T-helper 1 cell (primary cell): Measurements from ENCODE around the gene HPCAL1.
A peak's percentile ranks its signal among the peaks of the same experiment; 100 is the strongest.
"Not testable (repeated sequence)": the region's sequence is repeated elsewhere in the genome, so short reads cannot be mapped to it uniquely, and the experiment has no call there.

Experiments used
- DNase-seq, 5 donors: peaks; one replicate each; pipeline ENCODE4 v3.0.0-alpha.2; 2012 to 2020

HPCAL1 gene

GRCh38 chr2:10285191-10285555 lies 17.5 kb upstream of the HPCAL1 start:
- DNase-seq: no peak

- DNase-seq: peak in 1 of 5 donors; percentile 6
These were observed 17.0 kb upstream of the HPCAL1 start for GRCh38 chr2:10285556-10286198.

- DNase-seq: peak in 1 of 5 donors; percentile 4
These were observed 16.3 kb upstream of the HPCAL1 start for GRCh38 chr2:10286216-10287037.

GRCh38 chr2:10287761-10288160 lies 14.9 kb upstream of the HPCAL1 start:
- peak in 1 of 5 donors; percentile 3 for DNase-seq

GRCh38 chr2:10288606-10289005 lies 14.1 kb upstream of the HPCAL1 start:
- no peak for DNase-seq

GRCh38 chr2:10289352-10289751 lies 13.4 kb upstream of the HPCAL1 start:
- no peak for DNase-seq

- DNase-seq: no peak
These were observed 12.8 kb upstream of the HPCAL1 start for GRCh38 chr2:10289891-10290290.

GRCh38 chr2:10291376-10291775 lies 11.3 kb upstream of the HPCAL1 start:
- DNase-seq: not testable (repeated sequence)

GRCh38 chr2:10292033-10292432 lies 10.7 kb upstream of the HPCAL1 start:
- no peak for DNase-seq

- no peak for DNase-seq
These were observed 9.1 kb upstream of the HPCAL1 start for GRCh38 chr2:10293603-10294002.

GRCh38 chr2:10294077-10294476 lies 8.6 kb upstream of the HPCAL1 start:
- DNase-seq: no peak

- DNase-seq: not testable (repeated sequence)
These were observed 7.1 kb upstream of the HPCAL1 start for GRCh38 chr2:10295649-10296048.

- no peak for DNase-seq
These were observed 6.6 kb upstream of the HPCAL1 start for GRCh38 chr2:10296142-10296541.

GRCh38 chr2:10297191-10297830 lies 5.4 kb upstream of the HPCAL1 start:
- DNase-seq: no peak

GRCh38 chr2:10297959-10298531 lies 4.7 kb upstream of the HPCAL1 start:
- DNase-seq: peak in 4 of 5 donors; percentile 34 to 53 (median 38)

GRCh38 chr2:10298777-10299176 lies 3.9 kb upstream of the HPCAL1 start:
- DNase-seq: not testable (repeated sequence)

GRCh38 chr2:10300328-10300920 lies 2.3 kb upstream of the HPCAL1 start:
- no peak for DNase-seq

GRCh38 chr2:10300997-10301940 lies 1.4 kb upstream of the HPCAL1 start:
- peak in 2 of 5 donors; percentile 14 to 29 for DNase-seq

GRCh38 chr2:10301941-10302478 lies 694 bp upstream of the HPCAL1 start:
- DNase-seq: peak in 2 of 5 donors; percentile 8 to 12

- peak in 2 of 5 donors; percentile 8 to 35 for DNase-seq
These were observed 533 bp downstream of the HPCAL1 start for GRCh38 chr2:10303181-10303693.
